GM18511 (cell line): ENCODE measurements around the gene CORO2A.

Experiments used
- ATAC-seq: cut with Tn5 transposase; IDR thresholded peaks from one replicate; pipeline ENCODE4 v1.9.1; 2021; ENCODE audit warnings: mild to moderate bottlenecking, moderate library complexity; ENCODE audit not compliant: unreplicated experiment

Gene CORO2A

GRCh38 chr9:98192503-98193335, at the start of gene CORO2A:
Gene CORO2A, minus strand, starts transcription at chr9:98192637. Its CDS starts 34,977 bp downstream, at chr9:98157660.
- peak; percentile 79 for ATAC-seq

- ATAC-seq, result no peak
Measured at GRCh38 chr9:98241357-98242300, 49.2 kb upstream of the CORO2A start.

- no peak for ATAC-seq
Measured at GRCh38 chr9:98240475-98240874, 48.0 kb upstream of the CORO2A start.

GRCh38 chr9:98236901-98237487, 44.6 kb upstream of the CORO2A start:
- no peak for ATAC-seq

- ATAC-seq, result no peak
Measured at GRCh38 chr9:98235126-98235525, 42.7 kb upstream of the CORO2A start.

GRCh38 chr9:98234245-98234825, 41.9 kb upstream of the CORO2A start:
- no peak for ATAC-seq

- no peak for ATAC-seq
Measured at GRCh38 chr9:98232926-98233325, 40.5 kb upstream of the CORO2A start.

- no peak for ATAC-seq
Measured at GRCh38 chr9:98231770-98232478, 39.5 kb upstream of the CORO2A start.

GRCh38 chr9:98230789-98231188, 38.4 kb upstream of the CORO2A start:
- no peak for ATAC-seq

- no peak for ATAC-seq
Measured at GRCh38 chr9:98230304-98230703, 37.9 kb upstream of the CORO2A start.

GRCh38 chr9:98229620-98230019, 37.2 kb upstream of the CORO2A start:
- no peak for ATAC-seq

- ATAC-seq, result no peak
Measured at GRCh38 chr9:98229090-98229395, 36.6 kb upstream of the CORO2A start.

- ATAC-seq, result no peak
Measured at GRCh38 chr9:98228392-98229089, 36.1 kb upstream of the CORO2A start.

GRCh38 chr9:98227883-98228282, 35.4 kb upstream of the CORO2A start:
- ATAC-seq, result no peak

GRCh38 chr9:98226957-98227356, 34.5 kb upstream of the CORO2A start:
- ATAC-seq, result no peak

GRCh38 chr9:98226516-98226915, 34.1 kb upstream of the CORO2A start:
- ATAC-seq, result no peak

- ATAC-seq, result no peak
Measured at GRCh38 chr9:98225015-98225442, 32.6 kb upstream of the CORO2A start.

- ATAC-seq, result no peak
Measured at GRCh38 chr9:98222885-98223691, 30.7 kb upstream of the CORO2A start.

- no peak for ATAC-seq
Measured at GRCh38 chr9:98220911-98221310, 28.5 kb upstream of the CORO2A start.
